CD14-positive monocyte (primary cell): ENCODE results near the gene JARID2. TPM values are rescaled to one million over a fixed set of nuclear protein-coding genes. Genes with fewer than 3 reads are reported as not detected.

Source experiments
- DNase-seq, 3 donors: peaks; one replicate each; pipeline ENCODE4 v3.0.0-alpha.2; 2011 to 2022
- H2AFZ ChIP-seq: 2 replicates; pipeline ENCODE4 v1.6.0; 2012; ENCODE audit warnings: mild to moderate bottlenecking, low read depth, low read length, inconsistent platforms; ENCODE audit not compliant: insufficient read depth, poor library complexity, severe bottlenecking
- H3K27ac ChIP-seq, 2 donors: 1 replicate in 1 of 2; 2 replicates in 1 of 2; pipeline ENCODE4 v1.5.1; 2012 to 2013; ENCODE audit warnings: low read length in 2 of 2, control low read depth in 1 of 2, inconsistent platforms in 1 of 2, low read depth in 1 of 2, mild to moderate bottlenecking in 1 of 2
- H3K27me3 ChIP-seq, 2 donors: one replicate each; pipeline versions ENCODE4 v1.6.0 to v1.6.1; 2011 to 2013; ENCODE audit warnings: low read length in 2 of 2; ENCODE audit not compliant: control insufficient read depth in 2 of 2, insufficient read depth in 2 of 2
- H3K36me3 ChIP-seq, 2 donors: replicated peaks in 1 of 2; 1 replicate in 1 of 2; 2 replicates in 1 of 2; pipeline versions ENCODE4 v1.5.1 to v1.6.1; 2012 to 2013; ENCODE audit warnings: low read length in 2 of 2, control low read depth in 1 of 2, inconsistent platforms in 1 of 2, mild to moderate bottlenecking in 1 of 2; ENCODE audit not compliant: insufficient read depth in 2 of 2, control insufficient read depth in 1 of 2
- H3K4me1 ChIP-seq, 2 donors: 1 replicate in 1 of 2; 2 replicates in 1 of 2; pipeline versions ENCODE4 v1.5.1 to v1.6.1; 2012 to 2013; ENCODE audit warnings: low read length in 2 of 2, control low read depth in 1 of 2, inconsistent platforms in 1 of 2, mild to moderate bottlenecking in 1 of 2, moderate library complexity in 1 of 2; ENCODE audit not compliant: insufficient read depth in 2 of 2, control insufficient read depth in 1 of 2
- H3K4me2 ChIP-seq: replicated peaks from 2 replicates; pipeline ENCODE3; 2012; ENCODE audit warnings: low read length, moderate library complexity, mild to moderate bottlenecking; ENCODE audit not compliant: poor library complexity, severe bottlenecking; ENCODE audit errors: extremely low read depth
- H3K4me3 ChIP-seq, 3 experiments: fragments of 200-600 bp in 1 of 3; sonication (generic) in 1 of 3; replicated peaks in 1 of 3; 1 replicate in 2 of 3; 2 replicates in 1 of 3; pipeline ENCODE4 v1.5.1; 2011 to 2013; ENCODE audit warnings: low read length in 3 of 3, mild to moderate bottlenecking in 3 of 3, control low read depth in 2 of 3, low read depth in 2 of 3, inconsistent platforms in 1 of 3, moderate library complexity in 1 of 3
- H3K79me2 ChIP-seq: 2 replicates; pipeline ENCODE4 v1.6.0; 2012; ENCODE audit warnings: mild to moderate bottlenecking, control low read depth, inconsistent platforms, low read length, moderate library complexity; ENCODE audit not compliant: insufficient read depth
- H3K9ac ChIP-seq: 2 replicates; pipeline ENCODE4 v1.6.0; 2017; ENCODE audit warnings: low read length, mild to moderate bottlenecking; ENCODE audit not compliant: insufficient read depth, poor library complexity, severe bottlenecking
- H3K9me3 ChIP-seq, 2 donors: replicated peaks in 1 of 2; 1 replicate in 1 of 2; 2 replicates in 1 of 2; pipeline versions ENCODE4 v1.5.1 to v1.6.1; 2012 to 2013; ENCODE audit warnings: low read length in 2 of 2, control low read depth in 1 of 2; ENCODE audit not compliant: control insufficient read depth in 1 of 2, insufficient read depth in 1 of 2
- H4K20me1 ChIP-seq: 2 replicates; pipeline ENCODE4 v1.6.0; 2012; ENCODE audit warnings: mild to moderate bottlenecking, low read length, control low read depth, moderate library complexity; ENCODE audit not compliant: insufficient read depth
- H3K27ac Mint-ChIP-seq, 7 donors: one replicate each; pipeline ENCODE4 v1.8.0; 2020; ENCODE audit warnings: mild to moderate bottlenecking in 7 of 7, mixed read lengths in 7 of 7, moderate library complexity in 6 of 7, inconsistent platforms in 2 of 7
- H3K27me3 Mint-ChIP-seq, 3 donors: one replicate each; pipeline ENCODE4 v1.8.0; 2021 to 2022; ENCODE audit warnings: low read depth in 3 of 3, mild to moderate bottlenecking in 3 of 3, mixed read lengths in 3 of 3, moderate library complexity in 3 of 3, inconsistent platforms in 1 of 3
- H3K36me3 Mint-ChIP-seq, 2 donors: one replicate each; pipeline ENCODE4 v1.8.0; 2020; ENCODE audit warnings: mixed read lengths in 2 of 2, inconsistent platforms in 1 of 2, mild to moderate bottlenecking in 1 of 2
- H3K4me1 Mint-ChIP-seq: one replicate; pipeline ENCODE4 v1.8.0; 2020; ENCODE audit warnings: mild to moderate bottlenecking, mixed read lengths
- H3K4me3 Mint-ChIP-seq, 2 donors: one replicate each; pipeline ENCODE4 v1.8.0; 2020; ENCODE audit warnings: mild to moderate bottlenecking in 2 of 2, mixed read lengths in 2 of 2, moderate library complexity in 1 of 2
- H3K9me3 Mint-ChIP-seq, 7 donors: one replicate each; pipeline ENCODE4 v1.8.0; 2020 to 2022; ENCODE audit warnings: mixed read lengths in 7 of 7, mild to moderate bottlenecking in 6 of 7, moderate library complexity in 6 of 7, inconsistent platforms in 2 of 7
- WGBS: methylation state at CpG from one replicate; pipeline ENCODE4 v1.1.5; 2013; ENCODE audit warnings: missing lambda C conversion rate; ENCODE audit not compliant: insufficient coverage; 5-methylcytosine and 5-hydroxymethylcytosine counted together
- intact Hi-C, 2 donors: fragments of 100-400 bp; cut with micrococcal nuclease; formaldehyde crosslinking; loops; one replicate each; pipeline versions ENCODE4 v1.15.0 to v1.15.1; 2023
- polyA plus RNA-seq, 3 donors: library from polyadenylated mRNA; depleted of rRNA in 1 of 3; unstranded in 2 of 3; stranded (reverse) in 1 of 3; fragments of 300-500 nt in 2 of 3; fragments of >200 nt in 1 of 3; fragmentation: Illumina TruSeq in 2 of 3; gene quantifications; 1 replicate in 2 of 3; 2 replicates in 1 of 3; pipeline ENCODE4 v1.2.3, GENCODE V29; 2012 to 2021
- TF ChIP-seq, protein P1 (sequence below): fragments of 200-600 bp; IDR thresholded peaks from one replicate; pipeline ENCODE4 v1.8.0; 2022; ENCODE audit warnings: antibody characterized with exemption, mild to moderate bottlenecking

JARID2 gene
- polyA plus RNA-seq, 3 donors: 6.8 to 17.5 (median 12.5) TPM

DNA sequence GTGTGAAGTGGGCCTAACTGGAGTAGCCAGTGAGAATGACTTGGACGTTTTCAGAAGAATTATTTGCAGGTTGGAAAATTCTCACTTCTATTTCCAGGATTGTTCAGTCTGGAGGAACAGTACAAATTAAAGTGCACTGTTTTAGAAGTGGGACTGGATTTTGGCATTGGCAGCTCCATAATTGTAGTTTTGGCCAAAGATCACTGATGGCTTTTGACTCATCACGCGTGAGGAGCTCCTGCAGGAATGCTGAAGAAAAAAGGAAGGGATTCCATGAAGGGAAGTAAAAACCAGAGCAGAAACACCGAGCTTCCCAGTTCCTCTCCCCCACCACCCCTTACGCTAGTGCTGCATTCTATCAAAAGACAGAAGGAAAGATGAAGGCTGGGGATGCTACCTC lies 103.5 kb downstream of the JARID2 start:
- Mint-ChIP-seq H3K36me3 (peaks cover 12 to 28% of the 10 kb centered on the region in 2 donors), H3K4me1 (peaks cover 88% of the 10 kb centered on the region), H3K9me3 (no peaks in the 10 kb centered on the region), H3K27ac (no peak overlapping the region), H3K27me3 (no peaks in the 10 kb centered on the region), H3K4me3 (no peak overlapping the region)
- no peak for DNase-seq
- peaks cover 100% of the 10 kb centered on the region for H3K79me2 ChIP-seq
- no peaks in the 10 kb centered on the region for H3K27me3 ChIP-seq
- peaks cover 0 to 8% of the 10 kb centered on the region in 2 donors for H3K36me3 ChIP-seq
- no peak overlapping the region for H3K4me2 ChIP-seq
- no CpG with 5 or more reads among the region's 5 CpGs for WGBS
- TF ChIP-seq, protein P1, sequence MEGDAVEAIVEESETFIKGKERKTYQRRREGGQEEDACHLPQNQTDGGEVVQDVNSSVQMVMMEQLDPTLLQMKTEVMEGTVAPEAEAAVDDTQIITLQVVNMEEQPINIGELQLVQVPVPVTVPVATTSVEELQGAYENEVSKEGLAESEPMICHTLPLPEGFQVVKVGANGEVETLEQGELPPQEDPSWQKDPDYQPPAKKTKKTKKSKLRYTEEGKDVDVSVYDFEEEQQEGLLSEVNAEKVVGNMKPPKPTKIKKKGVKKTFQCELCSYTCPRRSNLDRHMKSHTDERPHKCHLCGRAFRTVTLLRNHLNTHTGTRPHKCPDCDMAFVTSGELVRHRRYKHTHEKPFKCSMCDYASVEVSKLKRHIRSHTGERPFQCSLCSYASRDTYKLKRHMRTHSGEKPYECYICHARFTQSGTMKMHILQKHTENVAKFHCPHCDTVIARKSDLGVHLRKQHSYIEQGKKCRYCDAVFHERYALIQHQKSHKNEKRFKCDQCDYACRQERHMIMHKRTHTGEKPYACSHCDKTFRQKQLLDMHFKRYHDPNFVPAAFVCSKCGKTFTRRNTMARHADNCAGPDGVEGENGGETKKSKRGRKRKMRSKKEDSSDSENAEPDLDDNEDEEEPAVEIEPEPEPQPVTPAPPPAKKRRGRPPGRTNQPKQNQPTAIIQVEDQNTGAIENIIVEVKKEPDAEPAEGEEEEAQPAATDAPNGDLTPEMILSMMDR: no peak
- peak overlapping the region in 1 of 2 donors; percentile 38 for H3K27ac ChIP-seq
- peaks cover 51 to 54% of the 10 kb centered on the region in 2 donors for H3K4me1 ChIP-seq
- no peak overlapping the region for H2AFZ ChIP-seq
- H3K4me3 ChIP-seq: no peak overlapping the region
- H3K9me3 ChIP-seq: no peaks in the 10 kb centered on the region
- no peak overlapping the region for H3K9ac ChIP-seq
- H4K20me1 ChIP-seq: peaks cover 100% of the 10 kb centered on the region
- intact Hi-C loops: no loop called here

DNA sequence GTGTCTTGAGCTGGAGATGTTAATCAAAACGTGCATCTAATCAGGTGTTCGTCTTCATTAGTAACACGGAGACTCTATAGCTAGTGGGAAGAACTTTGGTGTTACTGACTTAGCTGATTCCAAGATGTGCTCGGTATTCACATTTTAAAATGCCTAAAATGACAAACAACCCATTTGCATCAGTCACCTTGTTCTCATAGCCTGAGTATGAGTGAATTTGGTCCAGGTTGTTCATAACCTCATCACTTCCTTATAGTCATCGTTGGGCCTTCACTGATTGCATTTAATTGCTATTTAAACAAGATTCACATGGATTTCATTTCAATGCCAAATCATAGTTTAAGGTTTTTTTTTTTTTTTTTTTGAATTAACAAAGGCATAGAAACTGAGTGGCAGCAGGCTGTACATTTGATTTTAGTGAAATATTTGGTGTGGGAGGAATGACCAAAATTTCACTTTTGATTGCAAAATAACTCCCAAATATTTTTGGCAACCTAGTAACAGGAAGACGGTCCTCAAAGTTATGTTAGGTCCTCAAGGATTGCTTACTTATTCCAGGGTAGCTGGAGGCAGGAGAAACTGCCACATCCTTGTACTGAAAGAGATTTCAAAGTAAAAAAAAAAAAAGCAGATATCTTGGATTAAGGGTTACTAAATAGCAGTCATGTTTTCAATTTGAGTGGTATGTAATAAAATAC lies 104.7 kb downstream of the JARID2 start:
- WGBS: no CpG with 5 or more reads among the region's 6 CpGs
- Histone ChIP-seq H3K27me3 (no peaks in the 10 kb centered on the region), H3K4me3 (no peak overlapping the region), H3K9me3 (no peaks in the 10 kb centered on the region), H4K20me1 (peaks cover 100% of the 10 kb centered on the region), H3K36me3 (peaks cover 0 to 8% of the 10 kb centered on the region in 2 donors), H3K79me2 (peaks cover 100% of the 10 kb centered on the region), H3K4me1 (peaks cover 53 to 54% of the 10 kb centered on the region in 2 donors), H2AFZ (no peak overlapping the region), H3K4me2 (no peak overlapping the region), H3K9ac (no peak overlapping the region), H3K27ac (peak overlapping the region in 1 of 2 donors; percentile 66)
- intact Hi-C loops: loop anchor here in 1 of 2 donors (10.0 kb wide), 1 partner anchor 46 kb away; no protein-coding TSS in a partner anchor
- DNase-seq: no peak
- Mint-ChIP-seq H3K9me3 (no peaks in the 10 kb centered on the region), H3K27me3 (peaks cover 0 to under 1% (median 0%) of the 10 kb centered on the region in 3 donors), H3K4me3 (no peak overlapping the region), H3K36me3 (peaks cover 14 to 30% of the 10 kb centered on the region in 2 donors), H3K4me1 (peaks cover 88% of the 10 kb centered on the region), H3K27ac (no peak overlapping the region)
- TF ChIP-seq, protein P1: no peak
